Endodermal cell (in vitro differentiated cells): ENCODE results near the gene PYGL. TPM values are rescaled to one million over a fixed set of nuclear protein-coding genes. Genes with fewer than 3 reads are reported as not detected.

Experiments
- DNase-seq: peaks from one replicate; pipeline ENCODE4 v3.0.0-alpha.2; 2017
- H3K27ac ChIP-seq: 2 replicates; pipeline ENCODE4 v1.5.1; 2013; ENCODE audit warnings: mild to moderate bottlenecking, low read depth, low read length, moderate library complexity
- H3K27me3 ChIP-seq: 2 replicates; pipeline ENCODE4 v1.6.1; 2013; ENCODE audit warnings: mild to moderate bottlenecking, low read length, moderate library complexity; ENCODE audit not compliant: insufficient read depth, control insufficient read depth, poor library complexity, severe bottlenecking
- H3K36me3 ChIP-seq: 2 replicates; pipeline ENCODE4 v1.7.0; 2013; ENCODE audit warnings: mild to moderate bottlenecking, low read length, moderate library complexity; ENCODE audit not compliant: control insufficient read depth, insufficient read depth
- H3K4me1 ChIP-seq: one replicate; pipeline ENCODE4 v1.7.0; 2013; ENCODE audit warnings: low read length; ENCODE audit not compliant: control insufficient read depth, insufficient read depth
- H3K4me3 ChIP-seq: 2 replicates; pipeline ENCODE4 v1.5.1; 2013; ENCODE audit warnings: mild to moderate bottlenecking, low read length, moderate library complexity
- H3K9ac ChIP-seq: 2 replicates; pipeline ENCODE4 v1.6.1; 2013; ENCODE audit warnings: mild to moderate bottlenecking, low read length, moderate library complexity; ENCODE audit not compliant: poor library complexity, severe bottlenecking; ENCODE audit errors: extremely low read depth
- H3K9me3 ChIP-seq: 2 replicates; pipeline ENCODE4 v1.6.1; 2013; ENCODE audit warnings: mild to moderate bottlenecking, low read length, moderate library complexity; ENCODE audit not compliant: control insufficient read depth
- H3K27ac Mint-ChIP-seq: 2 replicates; pipeline ENCODE4 v1.8.0; 2020; ENCODE audit warnings: mixed read lengths
- H3K27me3 Mint-ChIP-seq: 2 replicates; pipeline ENCODE4 v1.8.0; 2021; ENCODE audit warnings: mild to moderate bottlenecking, mixed read lengths; ENCODE audit not compliant: insufficient read depth
- H3K36me3 Mint-ChIP-seq: 2 replicates; pipeline ENCODE4 v1.8.0; 2020; ENCODE audit warnings: low read depth, mixed read lengths
- H3K4me1 Mint-ChIP-seq: 2 replicates; pipeline ENCODE4 v1.8.0; 2020; ENCODE audit warnings: mixed read lengths
- H3K4me3 Mint-ChIP-seq: 2 replicates; pipeline ENCODE4 v1.8.0; 2020; ENCODE audit warnings: mild to moderate bottlenecking, moderate library complexity, mixed read lengths
- H3K9me3 Mint-ChIP-seq: 2 replicates; pipeline ENCODE4 v1.8.0; 2020; ENCODE audit warnings: mild to moderate bottlenecking, mixed read lengths
- WGBS, 2 experiments: methylation state at CpG; one replicate each; pipeline versions ENCODE4 v1.1.5 to v1.1.7; 2013; ENCODE audit warnings: missing lambda C conversion rate in 2 of 2, mixed read lengths in 1 of 2; ENCODE audit not compliant: insufficient coverage in 1 of 2, insufficient read length in 1 of 2; 5-methylcytosine and 5-hydroxymethylcytosine counted together
- total RNA-seq, 2 donors: library from RNA; stranded (reverse); fragmentation: NEBNext Ultra II Directional in 1 of 2; extraction: Animal tissue kit (Norgen Biotek cat#: 25700) in 1 of 2; gene quantifications; 2 replicates in 1 of 2; 3 replicates in 1 of 2; pipeline ENCODE4 v1.2.1, GENCODE V29; 2021
- TF ChIP-seq, protein P1 (sequence below): fragments of 200-600 bp; sonication (generic); conservative IDR thresholded peaks from 2 replicates; pipeline ENCODE4 v1.5.0; 2021; ENCODE audit warnings: antibody characterized with exemption, mild to moderate bottlenecking

PYGL gene
- total RNA-seq, 2 donors from 2014 or later: 38.1 to 41.5 TPM

GRCh38 chr14:50978529-50978871 lies 34.2 kb upstream of the PYGL start:
- Histone ChIP-seq H3K27me3 (no peaks in the 10 kb centered on the region), H3K4me1 (peaks cover 6% of the 10 kb centered on the region), H3K9ac (no peak overlapping the region), H3K9me3 (no peaks in the 10 kb centered on the region), H3K36me3 (no peaks in the 10 kb centered on the region), H3K27ac (no peak overlapping the region), H3K4me3 (no peak overlapping the region)
- TF ChIP-seq, protein P1, sequence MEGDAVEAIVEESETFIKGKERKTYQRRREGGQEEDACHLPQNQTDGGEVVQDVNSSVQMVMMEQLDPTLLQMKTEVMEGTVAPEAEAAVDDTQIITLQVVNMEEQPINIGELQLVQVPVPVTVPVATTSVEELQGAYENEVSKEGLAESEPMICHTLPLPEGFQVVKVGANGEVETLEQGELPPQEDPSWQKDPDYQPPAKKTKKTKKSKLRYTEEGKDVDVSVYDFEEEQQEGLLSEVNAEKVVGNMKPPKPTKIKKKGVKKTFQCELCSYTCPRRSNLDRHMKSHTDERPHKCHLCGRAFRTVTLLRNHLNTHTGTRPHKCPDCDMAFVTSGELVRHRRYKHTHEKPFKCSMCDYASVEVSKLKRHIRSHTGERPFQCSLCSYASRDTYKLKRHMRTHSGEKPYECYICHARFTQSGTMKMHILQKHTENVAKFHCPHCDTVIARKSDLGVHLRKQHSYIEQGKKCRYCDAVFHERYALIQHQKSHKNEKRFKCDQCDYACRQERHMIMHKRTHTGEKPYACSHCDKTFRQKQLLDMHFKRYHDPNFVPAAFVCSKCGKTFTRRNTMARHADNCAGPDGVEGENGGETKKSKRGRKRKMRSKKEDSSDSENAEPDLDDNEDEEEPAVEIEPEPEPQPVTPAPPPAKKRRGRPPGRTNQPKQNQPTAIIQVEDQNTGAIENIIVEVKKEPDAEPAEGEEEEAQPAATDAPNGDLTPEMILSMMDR: no peak
- DNase-seq: no peak
- H3K27me3 Mint-ChIP-seq: peaks cover 4% of the 10 kb centered on the region
- no peak overlapping the region for H3K4me3 Mint-ChIP-seq
- H3K9me3 Mint-ChIP-seq: no peaks in the 10 kb centered on the region
- WGBS, 2 experiments: 98 to 100% methylated on average over 3 of the region's 3 CpGs
- no peak overlapping the region for H3K27ac Mint-ChIP-seq
- H3K4me1 Mint-ChIP-seq: peaks cover 4% of the 10 kb centered on the region
- H3K36me3 Mint-ChIP-seq: no peaks in the 10 kb centered on the region

DNA sequence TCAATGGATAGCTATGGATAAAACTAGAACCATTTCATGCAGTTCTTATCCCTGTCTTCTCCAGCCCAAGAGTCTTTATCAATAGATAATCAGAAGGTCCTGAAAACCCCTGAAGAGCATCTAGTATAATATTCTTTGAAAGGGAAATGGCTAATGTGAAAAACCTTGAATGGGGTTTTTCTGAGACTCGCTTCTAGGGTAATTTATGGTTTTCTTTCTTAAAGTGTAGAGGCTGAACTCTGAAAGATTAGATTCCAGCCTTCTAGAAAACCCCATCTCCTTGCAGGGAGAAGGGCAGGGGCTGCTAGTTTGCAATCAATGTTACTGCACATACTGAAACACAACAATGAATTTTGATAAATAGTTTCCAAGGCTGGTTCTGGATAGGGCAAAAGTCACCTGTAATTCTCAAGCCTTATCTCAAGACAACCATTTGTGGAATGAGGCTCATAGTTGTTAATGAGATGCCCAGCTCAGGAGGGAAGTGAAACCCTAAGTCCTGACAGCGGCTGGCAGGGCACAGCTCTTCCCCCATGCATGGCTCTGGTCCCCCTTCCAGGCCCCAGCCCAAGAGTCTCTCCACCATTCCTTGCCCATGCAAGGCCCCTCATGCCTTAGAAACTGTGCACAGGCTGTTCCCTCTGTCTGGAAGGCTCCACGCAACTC lies 33.7 kb upstream of the PYGL start:
- no peak overlapping the region for H3K9ac ChIP-seq
- no peak overlapping the region for H3K4me3 ChIP-seq
- no peak overlapping the region for H3K4me3 Mint-ChIP-seq
- no peaks in the 10 kb centered on the region for H3K36me3 Mint-ChIP-seq
- H3K9me3 Mint-ChIP-seq: no peaks in the 10 kb centered on the region
- peaks cover 4% of the 10 kb centered on the region for H3K27me3 Mint-ChIP-seq
- 94 to 95% methylated on average over 3 of the region's 3 CpGs for WGBS, 2 experiments
- no peaks in the 10 kb centered on the region for H3K9me3 ChIP-seq
- H3K4me1 Mint-ChIP-seq: peaks cover 4% of the 10 kb centered on the region
- no peaks in the 10 kb centered on the region for H3K27me3 ChIP-seq
- H3K4me1 ChIP-seq: peaks cover 6% of the 10 kb centered on the region
- DNase-seq: no peak
- no peak overlapping the region for H3K27ac Mint-ChIP-seq
- TF ChIP-seq, protein P1: no peak
- H3K27ac ChIP-seq: no peak overlapping the region
- no peaks in the 10 kb centered on the region for H3K36me3 ChIP-seq

DNA sequence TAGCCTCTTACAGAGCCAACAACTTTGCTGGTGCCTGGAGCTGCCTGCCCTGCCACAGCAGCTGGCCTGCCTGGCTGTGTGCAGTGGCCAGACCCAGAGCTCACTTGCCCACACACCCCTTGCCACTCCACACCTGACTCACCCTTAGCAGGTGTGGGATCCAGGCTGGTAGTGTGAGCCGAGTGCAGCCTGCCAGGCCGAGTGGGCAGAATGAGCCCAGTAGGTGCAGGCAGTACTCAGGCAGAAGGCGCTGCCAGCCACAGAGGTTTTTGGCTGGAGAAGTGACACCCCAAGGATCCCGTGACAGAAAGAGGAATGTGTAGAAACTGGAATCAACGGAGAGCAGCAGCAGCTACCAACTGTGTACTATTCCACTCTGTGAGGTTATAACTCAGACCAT lies 29.8 kb upstream of the PYGL start:
- 87 to 90% methylated on average over 3 to 5 of the region's 5 CpGs for WGBS, 2 experiments
- Mint-ChIP-seq H3K4me3 (no peak overlapping the region), H3K9me3 (no peaks in the 10 kb centered on the region), H3K36me3 (no peaks in the 10 kb centered on the region), H3K27me3 (peaks cover 2% of the 10 kb centered on the region), H3K4me1 (peaks cover 4% of the 10 kb centered on the region), H3K27ac (no peak overlapping the region)
- Histone ChIP-seq H3K27me3 (no peaks in the 10 kb centered on the region), H3K4me1 (peaks cover 6% of the 10 kb centered on the region), H3K36me3 (no peaks in the 10 kb centered on the region), H3K27ac (no peak overlapping the region), H3K9ac (no peak overlapping the region), H3K9me3 (no peaks in the 10 kb centered on the region), H3K4me3 (no peak overlapping the region)
- TF ChIP-seq, protein P1: no peak
- DNase-seq: no peak
